ENCODE measurements around the gene LRRC1.

The LRRC1 gene

GRCh38 chr6:53896196-53896595 lies 101.4 kb downstream of the LRRC1 start:
- no peak for DNase-seq

- no peak for DNase-seq
Measured at GRCh38 chr6:53898026-53898795, 103.4 kb downstream of the LRRC1 start.

- no peak for DNase-seq
Measured at GRCh38 chr6:53899512-53899911, 104.7 kb downstream of the LRRC1 start.

- no peak for DNase-seq
Measured at GRCh38 chr6:53903357-53903756, 108.6 kb downstream of the LRRC1 start.

- DNase-seq = no peak
Measured at GRCh38 chr6:53906103-53906502, 111.3 kb downstream of the LRRC1 start.

GRCh38 chr6:53906842-53907241 lies 112.0 kb downstream of the LRRC1 start:
- DNase-seq = no peak

- no peak for DNase-seq
Measured at GRCh38 chr6:53910834-53911233, 116.0 kb downstream of the LRRC1 start.

GRCh38 chr6:53912661-53913060 lies 117.9 kb downstream of the LRRC1 start:
- DNase-seq = no peak

GRCh38 chr6:53913286-53913685 lies 118.5 kb downstream of the LRRC1 start:
- DNase-seq = no peak

- no peak for DNase-seq
Measured at GRCh38 chr6:53915026-53915691, 120.4 kb downstream of the LRRC1 start.

- DNase-seq = no peak
Measured at GRCh38 chr6:53916804-53917463, 122.1 kb downstream of the LRRC1 start.

GRCh38 chr6:53917464-53917842 lies 122.6 kb downstream of the LRRC1 start:
- no peak for DNase-seq

- no peak for DNase-seq
Measured at GRCh38 chr6:53918854-53919510, 124.2 kb downstream of the LRRC1 start.

GRCh38 chr6:53919881-53920360 lies 125.1 kb downstream of the LRRC1 start:
- DNase-seq = no peak

GRCh38 chr6:53920881-53921280 lies 126.1 kb downstream of the LRRC1 start:
- no peak for DNase-seq

- DNase-seq = no peak
Measured at GRCh38 chr6:53921639-53922038, 126.8 kb downstream of the LRRC1 start.

- DNase-seq = no peak
Measured at GRCh38 chr6:53922539-53922981, 127.8 kb downstream of the LRRC1 start.

- DNase-seq = no peak
Measured at GRCh38 chr6:53924277-53924676, 129.5 kb downstream of the LRRC1 start.

GRCh38 chr6:53924821-53925422 lies 130.1 kb downstream of the LRRC1 start:
- no peak for DNase-seq

- DNase-seq = no peak
Measured at GRCh38 chr6:53925891-53926290, 131.1 kb downstream of the LRRC1 start.

- no peak for DNase-seq
Measured at GRCh38 chr6:53926505-53926904, 131.7 kb downstream of the LRRC1 start.

GRCh38 chr6:53928641-53929040 lies 133.8 kb downstream of the LRRC1 start:
- DNase-seq = no peak

All from NCI-H2171 (cell line).